ENCODE data around the gene CCDC74B.
"Not testable (repeated sequence)": the region's sequence is repeated elsewhere in the genome, so short reads cannot be mapped to it uniquely, and the experiment has no call there.

The CCDC74B gene

GRCh38 chr2:130120924-130121323 is 24.0 kb downstream of the CCDC74B start:
- DNase-seq (ENCODE audit: extremely low read depth in 1 of 2, low read depth in 1 of 2): not testable (repeated sequence)

GRCh38 chr2:130102597-130103363 is 42.1 kb downstream of the CCDC74B start:
- not testable (repeated sequence) for DNase-seq (ENCODE audit: extremely low read depth in 1 of 2, low read depth in 1 of 2)

Data from activated CD8-positive, alpha-beta memory T cell treated with anti-CD3 and anti-CD28 coated beads for 1 hour (primary cell).